GM18951 (cell line): ENCODE measurements around the gene S100A2.

Experiments
- POLR2A ChIP-seq: IDR thresholded peaks from 4 replicates; pipeline ENCODE4 v1.6.1; 2011; ENCODE audit warnings: mild to moderate bottlenecking; ENCODE audit not compliant: insufficient read length, insufficient read depth; ENCODE audit errors: extremely low read depth
- in situ Hi-C: fragments of 300-500 bp; cut with MboI; formaldehyde crosslinking; loops from one replicate; pipeline ENCODE4 v1.12.0; 2022; ENCODE audit warnings: low sequenced_read_pairs, mixed read lengths, inconsistent platforms; ENCODE audit not compliant: unreplicated experiment

S100A2 gene

DNA sequence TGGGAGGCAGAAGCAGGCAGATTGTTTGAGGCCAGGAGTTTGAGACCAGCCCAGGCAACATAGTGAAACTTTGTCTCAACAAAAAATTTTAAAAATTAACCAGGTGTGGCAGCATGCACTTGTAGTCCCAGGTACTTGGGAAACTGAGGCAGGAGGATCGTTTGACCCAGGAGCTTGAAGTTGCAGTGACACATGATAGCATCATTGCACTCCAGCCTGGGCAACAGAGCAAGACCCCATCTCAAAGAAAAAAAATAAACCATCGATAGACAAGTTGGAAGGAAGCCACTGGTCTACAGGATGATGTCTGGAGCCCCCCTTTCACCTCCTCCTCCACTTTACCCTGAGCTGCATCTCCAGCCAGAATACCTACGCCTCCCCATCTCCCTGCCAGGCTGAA, 46.4 kb downstream of the S100A2 start:
- in situ Hi-C loops, result loop anchor here (5.0 to 25.0 kb wide), 2 partner anchors 38 to 468 kb away; partner anchors contain the start of genes JTB, RAB13 and RPS27
- TF ChIP-seq POLR2A, result no peak

DNA sequence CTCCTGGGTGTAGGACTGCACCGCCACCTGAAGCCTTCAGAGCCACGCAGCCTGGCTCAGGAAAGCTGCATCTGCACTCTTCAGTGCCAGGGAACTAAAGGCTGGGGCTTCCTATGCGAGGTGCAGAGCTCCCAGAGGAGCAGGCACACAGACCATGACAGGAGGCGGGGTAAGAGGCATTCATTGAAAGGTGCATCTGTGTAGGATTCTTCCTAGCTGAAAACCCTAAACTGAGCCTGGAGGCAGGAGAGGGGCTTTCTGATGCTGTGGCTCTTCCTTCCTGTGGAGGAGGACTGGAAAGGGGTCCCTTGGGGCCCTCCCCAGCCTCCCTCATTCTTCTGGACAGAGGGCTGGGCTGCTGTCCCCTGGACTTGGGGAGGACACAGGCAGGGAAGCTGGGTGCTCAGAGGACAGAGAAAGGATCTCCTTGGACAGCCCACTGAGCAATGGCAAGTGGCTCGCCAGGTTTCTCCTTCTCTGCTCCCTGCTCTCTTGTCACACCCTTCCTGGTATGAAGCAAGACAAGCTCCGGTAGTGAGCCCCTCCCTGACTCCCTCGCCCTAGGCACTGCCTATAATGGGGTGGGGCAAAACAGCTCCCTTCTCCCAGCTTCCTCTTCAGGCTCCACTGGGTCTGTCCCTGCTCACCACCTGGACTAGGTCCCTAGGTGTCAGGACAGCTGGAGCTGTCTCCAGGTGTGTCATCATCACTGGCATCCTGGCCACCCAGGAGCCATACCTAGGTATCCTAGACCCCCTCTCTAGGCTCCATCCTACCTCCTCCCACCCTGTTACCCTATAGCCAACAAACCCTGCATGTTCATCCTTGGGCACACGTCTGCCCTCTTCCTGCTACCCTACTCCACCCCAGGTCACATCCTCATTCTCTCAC, 49.9 kb downstream of the S100A2 start:
- in situ Hi-C loops, result loop anchor here (5.0 to 25.0 kb wide), 2 partner anchors 42 to 472 kb away; partner anchors contain the start of genes JTB, RAB13 and RPS27
- no peak for TF ChIP-seq POLR2A

- in situ Hi-C loops, result loop anchor here (25.0 kb wide), 1 partner anchor 474 kb away; the partner anchor contains the start of genes JTB, RAB13 and RPS27
- no peak for TF ChIP-seq POLR2A
Observed at GRCh38 chr1:153513666-153514065, 52.0 kb downstream of the S100A2 start.

DNA sequence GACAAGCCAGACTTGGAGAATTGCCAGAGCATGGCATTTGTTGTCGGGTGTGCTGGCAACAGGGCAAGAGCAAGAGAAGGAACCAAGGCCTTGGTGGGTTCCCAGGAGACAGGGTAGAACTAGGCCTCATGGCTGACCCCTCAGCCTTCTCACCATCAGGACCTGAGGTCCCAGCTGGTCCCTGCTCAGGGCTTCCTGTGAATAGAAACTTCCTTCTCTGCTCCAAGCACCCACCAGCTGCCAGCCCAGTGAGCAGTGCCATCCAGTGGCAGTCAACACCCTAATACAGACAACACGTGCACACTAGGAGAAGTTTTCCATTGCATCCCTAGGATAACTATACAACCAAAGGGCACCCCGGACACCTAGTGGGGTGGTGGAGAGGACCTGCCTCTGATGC, 52.6 kb downstream of the S100A2 start:
- no peak for TF ChIP-seq POLR2A
- in situ Hi-C loops, result loop anchor here (25.0 kb wide), 1 partner anchor 474 kb away; the partner anchor contains the start of genes JTB, RAB13 and RPS27
